ENCODE results near the gene CAGE1. TPM values are rescaled to one million over a fixed set of nuclear protein-coding genes. Genes with fewer than 3 reads are reported as not detected.

The CAGE1 gene
- polyA plus RNA-seq, 2 of the 4 experiments (the other 2 are of a cell fraction): 0.09 to 0.12 TPM

DNA sequence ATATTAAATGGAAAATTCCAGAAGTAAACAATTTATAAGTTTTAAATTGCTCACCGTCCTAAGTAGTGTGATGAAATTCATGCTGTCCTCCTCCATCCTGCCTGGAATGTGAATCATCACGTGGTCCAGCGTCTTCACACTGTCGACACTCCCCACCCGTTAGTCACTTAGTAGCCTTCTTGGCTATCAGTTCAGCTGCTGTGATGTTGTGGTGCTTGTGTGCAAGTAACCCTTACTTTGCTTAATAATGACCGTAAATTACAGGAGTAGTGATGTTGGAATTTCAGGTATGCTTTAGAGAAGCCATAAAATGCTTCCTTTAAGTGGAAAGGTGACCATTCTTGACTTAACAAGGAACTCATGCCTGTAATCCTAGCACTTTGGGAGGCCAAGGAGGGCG lies 25.3 kb upstream of the CAGE1 start:
- FAIRE-seq (no peak), DNase-seq (ENCODE audit: low read depth in 1 of 2, low spot score in 1 of 2) (no peak), ATAC-seq (no peak)
- TF ChIP-seq MAZ (IDR thresholded peaks at IDR 0.05; ENCODE audit: borderline replicate concordance, low read depth, low read length) (no peak), MYC (IDR thresholded peaks at IDR 0.05; ENCODE audit: borderline replicate concordance, low read length) (no peak), RCOR1 (IDR thresholded peaks at IDR 0.05; ENCODE audit: low read depth, low read length) (no peak), BHLHE40 (IDR thresholded peaks at IDR 0.05; ENCODE audit: low read depth, low read length) (no peak), RFX5 (IDR thresholded peaks at IDR 0.05) (no peak)
- ChIA-PET CTCF (interaction anchor here (1.2 kb wide), 1 partner anchor 104 kb away, joined by 3 read pairs; no protein-coding TSS in a partner anchor), POLR2A (no interaction called here)
- Histone ChIP-seq H3K4me3 (no peak overlapping the region), H3K27ac (no peak overlapping the region), H3K4me2 (no peak overlapping the region), H3K9me3 (no peaks in the 10 kb centered on the region), H3K4me1 (peaks cover 28% of the 10 kb centered on the region)
- 75% methylated on average over 7 of the region's 7 CpGs for WGBS (ENCODE audit: missing lambda C conversion rate)

DNA sequence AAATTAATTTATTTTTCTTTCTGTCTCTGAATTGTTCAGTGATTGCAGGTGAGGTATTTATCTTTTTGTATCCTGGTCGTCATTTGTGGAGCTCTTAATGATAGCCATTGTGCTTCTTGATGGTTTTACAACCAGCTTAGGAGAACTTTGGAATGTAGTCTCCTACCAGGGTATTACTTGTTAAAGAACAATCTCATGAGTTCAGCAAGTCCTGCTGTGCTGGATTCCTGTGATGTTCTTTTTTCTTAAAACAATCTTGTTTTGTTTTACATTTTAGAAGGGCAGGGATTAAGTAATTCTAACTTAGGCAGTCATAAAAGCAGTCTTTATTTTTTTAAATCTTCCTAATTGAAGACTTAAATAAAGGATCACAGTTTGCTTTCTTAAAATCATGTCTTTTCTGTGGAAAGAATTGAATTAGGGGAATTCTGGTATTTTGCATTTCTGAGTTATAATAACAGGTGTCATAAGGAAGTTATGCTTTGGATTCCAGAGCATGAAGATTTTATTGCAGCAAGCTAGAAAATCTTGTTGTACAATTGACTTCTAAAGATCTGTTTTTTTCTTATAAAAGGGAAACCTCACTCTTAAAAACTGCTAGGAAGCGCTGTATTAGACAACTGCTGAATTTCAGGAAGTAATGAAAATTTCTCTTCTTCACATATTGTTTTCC lies 23.7 kb upstream of the CAGE1 start:
- H3K4me2 ChIP-seq: no peak overlapping the region
- FAIRE-seq (no peak), DNase-seq (ENCODE audit: low read depth in 1 of 2, low spot score in 1 of 2) (no peak), ATAC-seq (no peak)
- peaks cover 16% of the 10 kb centered on the region for H3K4me1 ChIP-seq
- no peak overlapping the region for H3K4me3 ChIP-seq
- POLR2A ChIA-PET: no interaction called here
- no peaks in the 10 kb centered on the region for H3K9me3 ChIP-seq
- CTCF ChIA-PET: interaction anchor here (1.2 kb wide), 1 partner anchor 102 kb away, joined by 3 read pairs; no protein-coding TSS in a partner anchor
- no peak overlapping the region for H3K27ac ChIP-seq
- 88% methylated on average over 2 of the region's 2 CpGs for WGBS (ENCODE audit: missing lambda C conversion rate)
- TF ChIP-seq HDAC2 (IDR thresholded peaks at IDR 0.05) (no peak), ZFP36 (IDR thresholded peaks at IDR 0.05; ENCODE audit: borderline replicate concordance, partially characterized antibody) (no peak), HOXB13 (CRISPR knock-in tag; IDR thresholded peaks at IDR 0.05; ENCODE audit: low read depth) (no peak), PHF8 (IDR thresholded peaks at IDR 0.05; ENCODE audit: borderline replicate concordance, low read depth) (no peak), FOSB (CRISPR knock-in tag; IDR thresholded peaks at IDR 0.05) (no peak), TP53 (CRISPR knock-in tag; IDR thresholded peaks at IDR 0.05) (no peak), RFX5 (IDR thresholded peaks at IDR 0.05) (no peak), SREBF2 (IDR thresholded peaks at IDR 0.05) (no peak), HOXB5 (CRISPR knock-in tag; IDR thresholded peaks at IDR 0.05) (no peak), NFE2L2 (conservative IDR thresholded peaks at IDR 0.05; ENCODE audit: low read length) (no peak), EP300 (IDR thresholded peaks at IDR 0.05) (no peak), HMGXB4 (CRISPR knock-in tag; IDR thresholded peaks at IDR 0.05; ENCODE audit: borderline replicate concordance) (no peak), CBX2 (IDR thresholded peaks at IDR 0.05; ENCODE audit: borderline replicate concordance, low read depth) (no peak), CTCF (IDR thresholded peaks at IDR 0.05) (no peak), SMC3 (IDR thresholded peaks at IDR 0.05) (no peak)
- TF ChIP-seq, protein P1, sequence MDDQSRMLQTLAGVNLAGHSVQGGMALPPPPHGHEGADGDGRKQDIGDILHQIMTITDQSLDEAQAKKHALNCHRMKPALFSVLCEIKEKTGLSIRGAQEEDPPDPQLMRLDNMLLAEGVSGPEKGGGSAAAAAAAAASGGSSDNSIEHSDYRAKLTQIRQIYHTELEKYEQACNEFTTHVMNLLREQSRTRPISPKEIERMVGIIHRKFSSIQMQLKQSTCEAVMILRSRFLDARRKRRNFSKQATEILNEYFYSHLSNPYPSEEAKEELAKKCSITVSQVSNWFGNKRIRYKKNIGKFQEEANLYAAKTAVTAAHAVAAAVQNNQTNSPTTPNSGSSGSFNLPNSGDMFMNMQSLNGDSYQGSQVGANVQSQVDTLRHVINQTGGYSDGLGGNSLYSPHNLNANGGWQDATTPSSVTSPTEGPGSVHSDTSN (IDR thresholded peaks at IDR 0.05): no peak

Measured in A549 (cell line).